ENCODE data around the gene ESD.

The ESD gene

GRCh38 chr13:46738055-46738454 lies 58.9 kb downstream of the ESD start:
- Histone ChIP-seq H3K9me3 (ENCODE audit: control insufficient read depth, insufficient read depth, low read depth, low read length) (no peaks in the 10 kb centered on the region), H3K4me1 (ENCODE audit: control insufficient read depth, insufficient read depth, low read length) (no peaks in the 10 kb centered on the region), H3K4me3 (ENCODE audit: low read depth, low read length) (no peak overlapping the region), H3K27ac (ENCODE audit: extremely low read depth, low read depth, low read length) (no peak overlapping the region), H3K36me3 (ENCODE audit: control insufficient read depth in 2 of 2, insufficient read depth in 1 of 2, low read length in 2 of 2) (peaks cover 0 to 17% of the 10 kb centered on the region in 2 experiments; a peak in 1 of 3 replicates)
- TF ChIP-seq OSR2 (tag by site-specific recombination; IDR thresholded peaks at IDR 0.05) (no peak), ZNF600 (tag by site-specific recombination; IDR thresholded peaks at IDR 0.05) (no peak), SP2 (tag by site-specific recombination; IDR thresholded peaks at IDR 0.05) (no peak), ZNF223 (tag by site-specific recombination; IDR thresholded peaks at IDR 0.05) (no peak), GLI2 (tag by site-specific recombination; IDR thresholded peaks at IDR 0.05; ENCODE audit: borderline replicate concordance, low read depth) (no peak), IKZF3 (tag by site-specific recombination; IDR thresholded peaks at IDR 0.05) (no peak), ZNF837 (tag by site-specific recombination; IDR thresholded peaks at IDR 0.05) (no peak), TCF7L2 (IDR thresholded peaks at IDR 0.05; ENCODE audit: borderline replicate concordance, low read depth, low read length) (no peak)
- CTCF ChIA-PET: no interaction called here
- POLR2A ChIA-PET: no interaction called here

GRCh38 chr13:46736541-46737310 lies 60.2 kb downstream of the ESD start:
- no peaks in the 10 kb centered on the region for H3K9me3 ChIP-seq (ENCODE audit: control insufficient read depth, insufficient read depth, low read depth, low read length)
- no peak overlapping the region for H3K27ac ChIP-seq (ENCODE audit: extremely low read depth, low read depth, low read length)
- POLR2A ChIA-PET: no interaction called here
- no peak overlapping the region for H3K4me3 ChIP-seq (ENCODE audit: low read depth, low read length)
- peaks cover 0 to 22% of the 10 kb centered on the region in 2 experiments; a peak in 1 of 3 replicates for H3K36me3 ChIP-seq (ENCODE audit: control insufficient read depth in 2 of 2, insufficient read depth in 1 of 2, low read length in 2 of 2)
- CTCF ChIA-PET: interaction anchor here (0.6 to 1.2 kb wide), 3 partner anchors 11 to 108 kb away, joined by 3 to 9 read pairs (median 5); no protein-coding TSS in a partner anchor
- H3K4me1 ChIP-seq (ENCODE audit: control insufficient read depth, insufficient read depth, low read length): no peaks in the 10 kb centered on the region
- TF ChIP-seq ZNF311 (tag by site-specific recombination; IDR thresholded peaks at IDR 0.05; ENCODE audit: borderline replicate concordance) (no peak), ZEB2 (tag by site-specific recombination; IDR thresholded peaks at IDR 0.05) (no peak), GFI1B (tag by site-specific recombination; IDR thresholded peaks at IDR 0.05) (no peak), ZFHX2 (tag by site-specific recombination; conservative IDR thresholded peaks at IDR 0.05) (no peak), ZFP37 (tag by site-specific recombination; IDR thresholded peaks at IDR 0.05) (no peak), ZNF654 (tag by site-specific recombination; IDR thresholded peaks at IDR 0.05; ENCODE audit: low read depth) (no peak), ZBTB10 (tag by site-specific recombination; IDR thresholded peaks at IDR 0.05) (no peak), ZIC2 (tag by site-specific recombination; IDR thresholded peaks at IDR 0.05) (no peak), SETDB1 (IDR thresholded peaks at IDR 0.05; ENCODE audit: insufficient read length, low read length) (no peak), ZNF701 (tag by site-specific recombination; IDR thresholded peaks at IDR 0.05) (no peak), SCRT2 (tag by site-specific recombination; IDR thresholded peaks at IDR 0.05) (no peak), KLF8 (tag by site-specific recombination; IDR thresholded peaks at IDR 0.05) (no peak), PRDM6 (tag by site-specific recombination; IDR thresholded peaks at IDR 0.05) (no peak)

All from HEK293 (cell line).